Measurements from ENCODE around the gene CLSTN2. TPM values are rescaled to one million over a fixed set of nuclear protein-coding genes. Genes with fewer than 3 reads are reported as not detected.

Gene CLSTN2
- total and polyA plus RNA-seq, 2 of the 13 experiments (the other 11 are each of a cell fraction or from before 2014, with no cell fraction given), result not detected

DNA sequence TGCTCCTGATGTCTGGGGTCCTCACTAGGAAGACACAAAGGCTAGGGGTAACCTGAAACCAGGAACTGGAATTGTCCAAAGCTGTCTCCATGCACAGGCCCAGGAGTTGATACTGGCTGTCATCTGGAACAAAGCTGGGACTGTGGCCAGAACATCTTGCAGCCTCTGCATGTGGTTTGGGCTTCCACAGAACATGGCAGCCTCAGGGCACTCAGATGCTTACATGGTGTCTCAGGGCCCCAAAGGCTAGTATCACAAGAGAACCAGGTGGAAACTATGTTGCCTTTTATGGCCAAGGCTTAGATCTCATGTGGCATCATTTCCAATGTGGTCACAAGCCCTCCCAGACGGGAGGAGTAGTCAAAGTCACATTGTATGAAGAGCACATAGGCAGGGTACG, 407.7 kb downstream of the CLSTN2 start (continued):
- TF ChIP-seq, protein P1, sequence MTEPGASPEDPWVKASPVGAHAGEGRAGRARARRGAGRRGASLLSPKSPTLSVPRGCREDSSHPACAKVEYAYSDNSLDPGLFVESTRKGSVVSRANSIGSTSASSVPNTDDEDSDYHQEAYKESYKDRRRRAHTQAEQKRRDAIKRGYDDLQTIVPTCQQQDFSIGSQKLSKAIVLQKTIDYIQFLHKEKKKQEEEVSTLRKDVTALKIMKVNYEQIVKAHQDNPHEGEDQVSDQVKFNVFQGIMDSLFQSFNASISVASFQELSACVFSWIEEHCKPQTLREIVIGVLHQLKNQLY (CRISPR knock-in tag; IDR thresholded peaks at IDR 0.05), result no peak

DNA sequence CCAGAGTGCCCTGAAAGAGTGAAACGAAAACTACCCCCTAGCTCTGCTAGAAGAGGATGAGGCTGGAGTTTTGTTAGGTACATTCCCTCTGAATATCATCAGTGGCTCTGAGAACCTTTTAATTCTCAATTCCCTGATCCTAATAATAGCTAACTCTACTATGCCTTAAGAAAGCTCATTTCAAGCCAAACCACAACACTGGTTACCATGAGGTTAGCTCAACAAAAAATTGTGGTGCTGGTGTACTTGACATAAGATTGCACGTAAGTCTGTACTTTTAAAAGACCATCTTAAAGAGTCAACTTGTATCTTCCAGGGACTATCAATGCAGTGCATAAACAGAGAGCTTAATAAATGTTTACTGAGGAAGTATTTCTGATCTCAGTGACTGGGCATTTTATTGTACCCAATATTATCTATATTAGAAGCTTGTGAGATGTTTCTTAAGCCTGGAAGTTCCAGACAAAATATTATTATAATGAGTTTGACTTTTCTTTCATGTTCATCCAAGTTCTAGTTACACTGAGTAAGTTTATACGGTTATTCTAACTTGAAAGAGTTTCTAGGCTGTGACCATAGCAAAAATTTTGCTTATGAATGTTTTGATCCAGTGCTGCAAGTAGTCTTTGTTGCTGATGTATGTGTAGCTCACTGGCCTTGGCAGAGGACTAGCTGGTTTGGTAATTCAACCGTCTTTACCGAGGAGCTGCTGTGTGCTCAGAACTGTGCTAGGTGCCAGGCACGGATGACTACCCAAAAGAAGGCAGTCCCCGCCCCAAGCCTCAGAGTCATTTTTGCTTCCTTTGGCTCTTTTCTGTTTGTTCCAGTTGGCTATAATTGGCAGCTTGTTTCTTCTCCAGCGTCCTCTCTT, 408.5 kb downstream of the CLSTN2 start:
- Histone ChIP-seq H3K36me3 (replicated peaks in 1 of 2; ENCODE audit: control insufficient read depth in 1 of 2, insufficient read depth in 2 of 2, low read length in 2 of 2) (no peaks in the 10 kb centered on the region), H3K4me2 (ENCODE audit: low read depth, low read length) (no peak overlapping the region), H3K27ac (ENCODE audit: extremely low read length, insufficient read depth, low read length) (no peak overlapping the region), H3K4me3 (replicated peaks in 1 of 3; ENCODE audit: insufficient read depth in 1 of 3, low read depth in 2 of 3, low read length in 3 of 3) (no peak overlapping the region), H3K9me3 (ENCODE audit: low read length) (no peaks in the 10 kb centered on the region), H3K27me3 (ENCODE audit: control insufficient read depth in 1 of 2, insufficient read depth in 2 of 2, low read length in 2 of 2) (no peaks in the 10 kb centered on the region), H4K20me1 (ENCODE audit: insufficient read depth, low read length) (no peaks in the 10 kb centered on the region), H2AFZ (ENCODE audit: low read length) (no peak overlapping the region), H3K79me2 (ENCODE audit: insufficient read depth, low read length) (no peaks in the 10 kb centered on the region), H3K4me1 (ENCODE audit: insufficient read depth, low read length) (no peaks in the 10 kb centered on the region), H3K9ac (ENCODE audit: insufficient read depth, low read depth, low read length) (no peak overlapping the region)
- CTCF ChIA-PET (ENCODE audit: low intra/inter-chr PET ratio, low total read pairs), result no interaction called here
- intact Hi-C loops (cut with micrococcal nuclease; ENCODE audit: unreplicated experiment) (no loop called here), in situ Hi-C loops (cut with HindIII; ENCODE audit: extremely low pct_ligation_motif_present, low pct_unique_long_range_greater_than_20kb) (no loop called here)
- BruUV-seq (replicated peaks), result no TSS peak
- POLR2A ChIA-PET, result no interaction called here
- ATAC-seq (no peak), DNase-seq (ENCODE audit: low spot score) (no peak), FAIRE-seq (no peak)
- TF ChIP-seq, protein P2, sequence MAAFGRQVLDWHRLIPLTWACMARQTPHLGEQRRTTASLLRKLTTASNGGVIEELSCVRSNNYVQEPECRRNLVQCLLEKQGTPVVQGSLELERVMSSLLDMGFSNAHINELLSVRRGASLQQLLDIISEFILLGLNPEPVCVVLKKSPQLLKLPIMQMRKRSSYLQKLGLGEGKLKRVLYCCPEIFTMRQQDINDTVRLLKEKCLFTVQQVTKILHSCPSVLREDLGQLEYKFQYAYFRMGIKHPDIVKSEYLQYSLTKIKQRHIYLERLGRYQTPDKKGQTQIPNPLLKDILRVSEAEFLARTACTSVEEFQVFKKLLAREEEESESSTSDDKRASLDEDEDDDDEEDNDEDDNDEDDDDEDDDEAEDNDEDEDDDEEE (CRISPR knock-in tag; IDR thresholded peaks at IDR 0.05), result no peak
- TF ChIP-seq MED1 (CRISPR knock-in tag; IDR thresholded peaks at IDR 0.05) (no peak), ZNF138 (CRISPR knock-in tag; IDR thresholded peaks at IDR 0.05; ENCODE audit: low read depth) (no peak), ZZZ3 (CRISPR knock-in tag; IDR thresholded peaks at IDR 0.05; ENCODE audit: borderline replicate concordance) (no peak), ZNF788 (CRISPR knock-in tag; IDR thresholded peaks at IDR 0.05; ENCODE audit: borderline replicate concordance) (no peak), CCAR2 (optimal IDR thresholded peaks at IDR 0.05; ENCODE audit: low read depth, low read length) (no peak)
- TF ChIP-seq, protein P3, sequence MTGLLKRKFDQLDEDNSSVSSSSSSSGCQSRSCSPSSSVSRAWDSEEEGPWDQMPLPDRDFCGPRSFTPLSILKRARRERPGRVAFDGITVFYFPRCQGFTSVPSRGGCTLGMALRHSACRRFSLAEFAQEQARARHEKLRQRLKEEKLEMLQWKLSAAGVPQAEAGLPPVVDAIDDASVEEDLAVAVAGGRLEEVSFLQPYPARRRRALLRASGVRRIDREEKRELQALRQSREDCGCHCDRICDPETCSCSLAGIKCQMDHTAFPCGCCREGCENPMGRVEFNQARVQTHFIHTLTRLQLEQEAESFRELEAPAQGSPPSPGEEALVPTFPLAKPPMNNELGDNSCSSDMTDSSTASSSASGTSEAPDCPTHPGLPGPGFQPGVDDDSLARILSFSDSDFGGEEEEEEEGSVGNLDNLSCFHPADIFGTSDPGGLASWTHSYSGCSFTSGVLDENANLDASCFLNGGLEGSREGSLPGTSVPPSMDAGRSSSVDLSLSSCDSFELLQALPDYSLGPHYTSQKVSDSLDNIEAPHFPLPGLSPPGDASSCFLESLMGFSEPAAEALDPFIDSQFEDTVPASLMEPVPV (CRISPR knock-in tag; IDR thresholded peaks at IDR 0.05), result no peak
- WGBS (ENCODE audit: low lambda C conversion rate), result 10% methylated on average over 8 of the region's 8 CpGs
